GM18873 (cell line): ENCODE results near the gene DPYSL3.

Experiments used
- ATAC-seq: cut with Tn5 transposase; IDR thresholded peaks from one replicate; pipeline ENCODE4 v1.9.1; 2021; ENCODE audit warnings: mild to moderate bottlenecking, moderate library complexity, moderate number of reproducible peaks; ENCODE audit not compliant: unreplicated experiment, low FRiP score

DPYSL3 gene

GRCh38 chr5:147445090-147445489, 64.8 kb downstream of the DPYSL3 start:
- ATAC-seq = no peak

GRCh38 chr5:147442224-147442623, 67.6 kb downstream of the DPYSL3 start:
- ATAC-seq = no peak

DNA sequence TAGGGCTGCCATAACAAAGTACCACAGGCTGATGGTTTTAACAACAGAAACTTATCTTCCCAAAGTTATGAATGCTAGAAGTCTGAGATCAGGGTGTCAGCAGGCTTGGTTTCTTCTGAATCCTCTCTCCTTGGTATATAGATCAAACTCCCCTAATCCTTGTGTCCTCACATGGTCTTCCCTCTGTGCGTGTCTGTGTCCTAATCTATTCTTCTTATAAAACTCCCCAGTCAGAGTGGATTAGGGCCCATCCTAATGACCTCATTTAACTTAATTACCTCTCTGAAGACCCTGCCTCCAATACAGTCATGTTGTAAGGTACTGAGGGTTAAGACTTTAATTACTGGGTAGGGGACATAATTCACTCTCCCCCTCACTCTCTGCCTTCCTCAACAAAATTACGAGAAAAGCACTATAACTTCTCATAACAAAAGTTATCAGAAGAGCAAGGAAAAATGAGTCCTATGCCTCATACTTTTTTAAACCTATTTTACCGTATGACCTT, 68.6 kb downstream of the DPYSL3 start:
- ATAC-seq = no peak

DNA sequence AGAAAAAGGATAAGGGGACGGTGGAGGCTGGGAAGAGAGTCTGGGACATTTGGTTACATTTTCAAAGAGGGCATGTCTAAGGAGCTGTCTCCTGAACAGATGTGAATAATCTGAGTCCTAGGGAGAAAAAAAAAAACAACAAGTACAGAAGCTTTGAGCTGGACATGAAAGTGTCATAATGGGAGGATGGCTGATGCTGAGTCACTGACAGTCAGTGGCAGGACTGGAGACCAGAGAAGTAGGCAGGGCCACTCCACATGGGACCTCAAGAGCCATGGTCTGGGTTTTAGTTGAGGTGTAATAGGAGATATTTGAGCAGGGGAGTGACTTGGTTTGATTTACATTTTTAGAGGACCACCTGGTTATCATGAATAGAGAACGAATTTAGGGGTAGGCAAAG, 70.6 kb downstream of the DPYSL3 start:
- ATAC-seq = no peak

DNA sequence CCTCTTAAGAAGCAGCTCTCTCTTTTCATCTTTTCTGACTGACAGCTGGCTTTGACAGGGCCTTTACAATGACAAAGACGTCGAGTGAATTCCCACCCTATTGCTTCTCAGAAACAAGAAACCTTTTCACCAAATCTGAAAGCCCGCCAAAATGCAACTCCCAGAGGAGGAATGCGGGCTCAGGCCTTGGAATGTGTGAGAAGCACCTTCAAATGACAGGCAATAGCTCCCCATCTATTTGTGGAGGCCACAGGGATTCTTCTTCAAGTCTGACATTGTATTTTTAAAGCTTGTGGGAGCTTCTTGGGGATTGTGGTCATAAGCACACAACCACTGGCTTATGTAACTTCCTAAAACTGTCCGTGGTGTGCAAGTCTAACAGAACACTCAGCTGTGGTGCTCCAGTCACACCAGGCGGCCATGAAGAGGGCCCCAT, 72.7 kb downstream of the DPYSL3 start:
- ATAC-seq = no peak

DNA sequence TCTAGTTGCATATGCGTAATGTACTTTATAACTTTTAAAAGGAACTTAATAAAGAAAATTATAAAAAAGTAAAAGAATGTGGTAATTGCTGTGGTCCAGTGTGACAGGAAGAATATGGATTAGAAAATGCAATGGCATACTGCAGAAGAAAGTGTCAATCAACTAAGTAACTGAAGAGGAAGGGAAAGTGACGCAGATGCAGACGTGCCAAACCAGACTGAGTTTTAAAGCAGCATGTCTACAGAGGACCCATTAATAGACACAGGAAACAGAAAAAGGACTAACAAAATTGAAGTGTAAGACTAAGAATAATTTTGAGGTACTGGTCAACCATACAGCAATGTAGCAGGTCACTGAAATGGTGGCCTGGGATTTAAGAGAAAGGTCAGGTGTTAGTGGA, 73.3 kb downstream of the DPYSL3 start:
- no peak for ATAC-seq

DNA sequence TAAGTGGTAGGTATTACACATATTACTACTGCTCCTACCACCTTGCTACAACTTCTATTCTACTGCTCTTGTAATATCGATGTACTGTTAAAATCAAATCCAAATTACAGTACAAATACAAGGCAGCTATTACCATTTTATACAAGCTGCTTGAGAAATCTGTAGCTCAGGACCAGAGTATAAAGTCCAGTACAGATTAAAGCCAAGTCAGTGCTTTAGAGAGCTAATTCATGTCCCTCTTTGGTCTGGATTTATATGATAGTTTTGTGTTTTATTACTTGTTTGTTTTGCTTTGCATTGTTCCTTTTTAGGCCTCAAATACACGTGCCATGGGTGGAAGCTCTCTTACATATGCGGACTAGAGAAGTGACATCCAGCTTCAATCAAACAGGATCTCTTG, 75.8 kb downstream of the DPYSL3 start:
- ATAC-seq = no peak

DNA sequence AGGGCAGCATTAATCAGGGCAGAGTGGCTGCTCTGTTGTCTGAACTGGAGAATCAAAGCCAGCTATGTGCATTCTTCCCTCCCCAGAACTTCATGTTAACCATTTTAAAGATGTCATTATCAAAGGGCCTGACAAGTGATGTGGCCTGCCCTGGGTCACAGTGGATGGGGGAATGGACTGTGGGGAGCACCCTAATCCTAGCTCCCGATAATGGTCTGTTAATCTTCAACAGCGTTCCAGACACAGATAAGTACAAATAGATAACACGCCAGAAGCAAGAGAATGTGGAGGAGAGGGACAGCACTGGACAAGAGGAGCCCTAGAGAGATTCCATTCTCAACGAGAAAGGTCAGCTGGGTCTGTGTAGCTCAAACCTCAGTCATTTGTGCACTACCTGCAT, 77.5 kb downstream of the DPYSL3 start:
- no peak for ATAC-seq

DNA sequence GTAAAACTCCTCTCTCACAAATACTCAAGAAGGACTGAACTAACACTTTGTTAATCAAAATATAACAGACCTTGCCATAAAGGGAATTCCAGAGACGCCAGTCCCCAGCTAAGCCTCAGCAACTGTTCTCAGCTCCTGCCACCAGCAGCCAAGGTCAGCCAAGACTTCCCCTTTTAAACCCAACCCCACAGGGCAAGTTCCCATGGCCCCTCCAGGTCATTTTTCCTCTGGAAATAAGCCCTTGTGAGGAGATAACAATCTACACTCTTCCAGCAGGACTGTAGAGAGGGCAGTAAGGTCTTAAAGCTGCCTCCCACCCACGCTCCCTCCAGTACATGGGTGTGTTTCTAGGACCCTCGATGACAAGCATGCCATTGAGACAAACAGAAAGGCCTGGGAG, 78.3 kb downstream of the DPYSL3 start:
- ATAC-seq = no peak

DNA sequence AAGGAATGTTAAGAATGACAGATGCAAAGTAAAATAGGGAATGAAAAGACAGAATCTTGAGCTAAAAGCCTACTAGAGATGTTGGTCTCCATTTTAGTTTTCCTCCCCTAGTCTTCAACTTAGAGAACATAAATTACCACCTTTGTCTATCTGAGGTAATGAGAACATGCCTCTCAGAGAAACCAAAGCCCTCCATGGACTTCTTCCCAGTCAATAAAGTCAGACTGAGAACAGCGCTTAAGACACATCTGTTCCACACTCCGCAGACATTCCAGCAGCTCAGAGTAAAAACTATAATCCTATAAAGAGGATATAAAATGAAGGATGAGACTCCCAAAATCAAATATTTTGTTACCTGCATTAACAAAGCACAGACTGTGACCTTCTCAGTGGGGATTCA, 79.2 kb downstream of the DPYSL3 start:
- ATAC-seq = no peak

GRCh38 chr5:147427521-147428401, 82.1 kb downstream of the DPYSL3 start:
- no peak for ATAC-seq

GRCh38 chr5:147426640-147427327, 83.1 kb downstream of the DPYSL3 start:
- ATAC-seq = no peak

- no peak for ATAC-seq
These were observed 91.3 kb downstream of the DPYSL3 start for GRCh38 chr5:147418613-147419012.

- ATAC-seq = no peak
These were observed 92.6 kb downstream of the DPYSL3 start for GRCh38 chr5:147417135-147417813.

DNA sequence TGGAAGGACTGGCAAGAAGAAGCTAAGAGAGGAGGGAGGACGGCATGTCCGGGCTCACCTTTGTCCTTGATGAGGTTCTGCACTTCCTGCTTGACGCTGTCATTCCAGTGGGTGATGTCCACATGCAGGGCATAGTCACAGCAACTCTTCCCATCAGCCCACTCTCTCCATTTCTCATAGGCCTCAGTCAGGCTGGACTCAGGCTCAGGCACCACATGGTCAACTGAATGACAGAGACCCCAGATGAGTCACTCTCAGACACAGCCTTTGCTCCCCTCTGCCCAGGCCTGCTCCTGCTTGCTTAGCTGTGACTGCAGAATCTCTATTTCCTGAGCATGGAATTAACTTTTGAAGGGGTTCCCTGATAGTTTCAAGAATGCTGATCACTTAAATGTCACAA, 94.2 kb downstream of the DPYSL3 start:
- ATAC-seq = no peak

- ATAC-seq = no peak
These were observed 96.6 kb downstream of the DPYSL3 start for GRCh38 chr5:147413266-147413665.

DNA sequence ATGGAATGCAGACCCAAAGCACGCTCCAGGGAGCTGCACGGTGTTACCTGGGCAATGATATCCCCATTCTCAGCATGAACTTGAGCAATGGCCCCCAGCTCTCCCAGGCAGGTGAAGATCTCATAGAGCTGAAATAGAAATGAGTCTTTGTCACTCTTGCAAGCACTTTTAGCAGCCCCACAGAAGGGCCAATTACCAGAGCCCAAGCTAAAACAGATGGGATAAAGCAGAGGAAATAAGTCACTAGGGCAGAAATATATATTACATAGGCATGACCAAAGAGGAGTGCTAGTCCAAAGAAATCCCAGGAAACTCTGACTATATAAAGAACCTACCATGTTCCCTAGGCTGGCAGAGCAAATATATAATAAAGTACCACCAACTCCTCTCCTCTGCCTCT, 97.3 kb downstream of the DPYSL3 start:
- no peak for ATAC-seq

GRCh38 chr5:147411359-147412319, 98.2 kb downstream of the DPYSL3 start:
- ATAC-seq = no peak

GRCh38 chr5:147410496-147411358, 99.1 kb downstream of the DPYSL3 start:
- ATAC-seq = no peak
